Stimulated activated CD4-positive, alpha-beta T cell treated with anti-CD3 and anti-CD28 coated beads, Interleukin-15, amount 100 ng/mL, for 24 hours (primary cell): ENCODE results near the gene SMAD9.

Source experiments
- DNase-seq: peaks from one replicate; pipeline ENCODE4 v3.0.0-alpha.2; 2020

The SMAD9 gene

DNA sequence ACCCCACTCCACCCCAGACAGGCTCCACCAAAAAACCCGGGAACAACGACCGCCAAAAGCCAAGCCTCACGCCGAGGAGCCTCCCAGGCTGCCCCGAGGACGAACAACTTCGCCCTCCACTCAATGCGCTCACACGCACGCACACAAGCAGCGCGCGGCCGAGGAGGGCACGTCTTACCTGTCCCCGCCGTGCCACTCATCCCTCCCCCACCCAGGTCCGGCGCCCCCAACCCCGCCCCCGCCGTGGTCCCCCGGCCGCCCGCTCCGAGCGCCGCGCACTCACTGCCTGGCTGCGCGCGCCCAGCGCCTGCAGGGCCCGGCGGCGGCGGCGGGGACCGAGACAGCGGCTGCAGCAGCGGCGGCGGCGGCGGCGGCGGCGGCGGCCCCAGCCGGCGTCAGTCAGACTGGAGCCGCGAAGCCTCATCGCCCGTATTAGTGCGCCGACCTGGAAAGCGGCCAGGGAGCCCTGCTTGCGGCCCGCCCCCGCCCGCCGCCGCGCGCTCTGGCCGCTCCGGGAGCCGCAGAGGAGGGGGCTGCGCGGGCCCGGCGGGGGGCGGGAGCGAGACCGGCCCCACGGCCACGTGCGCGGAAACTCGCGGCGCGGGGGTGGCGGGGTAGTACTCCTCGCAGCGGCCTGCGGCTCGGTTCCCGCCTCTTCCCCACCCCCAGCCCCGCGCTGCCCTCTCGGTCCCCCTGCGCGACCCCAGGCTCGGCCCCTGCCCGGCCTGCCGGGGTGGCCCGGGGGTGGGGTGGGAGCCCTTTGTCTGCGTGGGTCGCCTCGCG, at the start of gene SMAD9:
TSS of gene SMAD9 (minus strand) at position 406 of the 783 bp plus-strand sequence. CDS start 40,549 bp downstream, outside the sequence.
- peak; percentile 57 for DNase-seq

- no peak for DNase-seq
These were observed 46.4 kb upstream of the SMAD9 start for GRCh38 chr13:36966404-36966803.

- DNase-seq, result peak; percentile 6
These were observed 45.7 kb upstream of the SMAD9 start for GRCh38 chr13:36965767-36966166.

DNA sequence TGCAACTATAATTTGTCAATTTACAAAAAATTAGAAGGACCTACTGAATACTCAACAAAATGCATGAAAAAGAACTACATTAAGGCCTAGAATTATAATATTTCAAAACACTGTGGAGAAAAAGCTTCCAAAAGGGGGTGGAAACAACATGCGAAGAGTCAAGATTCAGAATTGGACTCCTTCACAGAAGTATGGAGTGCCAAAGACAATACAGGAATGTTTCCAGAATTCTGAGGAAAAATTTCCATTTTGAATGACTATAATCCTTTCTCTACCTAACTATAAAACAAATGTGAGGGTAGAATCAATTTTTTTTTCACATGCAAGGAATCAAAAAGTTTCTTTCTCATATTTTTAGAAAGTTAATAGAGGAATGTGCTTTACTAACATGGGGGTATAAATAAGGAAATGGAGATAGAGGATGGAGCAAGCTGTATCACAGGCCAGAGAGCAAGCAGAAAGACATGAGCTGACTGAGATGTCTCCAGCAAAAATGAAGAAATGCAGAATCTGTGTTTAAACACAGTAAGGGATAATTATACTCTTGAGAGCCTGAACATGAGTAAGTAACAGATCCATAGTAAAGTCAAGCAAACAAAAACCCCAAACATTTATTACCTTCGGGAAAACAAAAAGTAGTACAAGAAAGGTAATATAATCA, 39.5 kb upstream of the SMAD9 start:
- no peak for DNase-seq

DNA sequence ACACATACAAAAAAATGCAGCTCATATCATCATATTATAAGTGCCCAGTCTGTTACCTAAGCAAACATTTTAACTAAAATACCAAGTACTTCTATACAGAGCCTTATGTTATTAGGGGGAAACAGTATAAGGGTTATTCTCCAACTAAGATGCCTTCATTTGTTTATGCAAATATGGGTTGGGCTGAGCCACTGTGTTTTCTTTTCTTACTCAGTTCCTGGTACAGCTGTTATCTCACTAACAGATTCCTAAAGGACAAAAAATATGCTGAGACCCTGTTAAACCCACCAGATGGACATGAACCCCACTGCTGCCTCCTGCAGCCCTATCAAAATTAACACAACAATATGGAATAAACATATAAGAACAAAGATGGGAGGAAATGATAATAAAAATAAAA, 34.5 kb upstream of the SMAD9 start:
- DNase-seq, result no peak

GRCh38 chr13:36950920-36951319, 30.9 kb upstream of the SMAD9 start:
- no peak for DNase-seq

GRCh38 chr13:36950330-36950729, 30.3 kb upstream of the SMAD9 start:
- DNase-seq, result no peak

GRCh38 chr13:36945078-36945477, 25.0 kb upstream of the SMAD9 start:
- no peak for DNase-seq

DNA sequence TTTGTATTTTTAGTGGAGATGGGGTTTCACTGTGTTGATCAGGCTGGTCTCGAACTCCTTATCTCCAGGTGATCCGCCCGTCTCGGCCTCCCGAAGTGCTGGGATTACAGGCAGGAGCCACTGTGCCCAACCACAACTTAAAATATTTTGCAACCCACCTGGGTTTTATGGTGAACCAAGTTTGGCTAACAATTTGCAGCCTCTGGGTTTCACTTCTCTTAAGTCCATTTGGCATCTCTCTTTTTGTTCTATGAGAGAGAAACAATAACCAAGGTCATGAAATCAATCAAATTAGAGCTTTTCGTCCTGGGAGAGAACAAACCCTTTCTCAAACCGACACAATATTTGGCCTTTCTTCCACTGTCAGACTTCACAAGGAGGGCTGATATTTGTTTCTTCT, 5.6 kb upstream of the SMAD9 start:
- DNase-seq, result no peak

GRCh38 chr13:36924001-36924400, 4.0 kb upstream of the SMAD9 start:
- no peak for DNase-seq

DNA sequence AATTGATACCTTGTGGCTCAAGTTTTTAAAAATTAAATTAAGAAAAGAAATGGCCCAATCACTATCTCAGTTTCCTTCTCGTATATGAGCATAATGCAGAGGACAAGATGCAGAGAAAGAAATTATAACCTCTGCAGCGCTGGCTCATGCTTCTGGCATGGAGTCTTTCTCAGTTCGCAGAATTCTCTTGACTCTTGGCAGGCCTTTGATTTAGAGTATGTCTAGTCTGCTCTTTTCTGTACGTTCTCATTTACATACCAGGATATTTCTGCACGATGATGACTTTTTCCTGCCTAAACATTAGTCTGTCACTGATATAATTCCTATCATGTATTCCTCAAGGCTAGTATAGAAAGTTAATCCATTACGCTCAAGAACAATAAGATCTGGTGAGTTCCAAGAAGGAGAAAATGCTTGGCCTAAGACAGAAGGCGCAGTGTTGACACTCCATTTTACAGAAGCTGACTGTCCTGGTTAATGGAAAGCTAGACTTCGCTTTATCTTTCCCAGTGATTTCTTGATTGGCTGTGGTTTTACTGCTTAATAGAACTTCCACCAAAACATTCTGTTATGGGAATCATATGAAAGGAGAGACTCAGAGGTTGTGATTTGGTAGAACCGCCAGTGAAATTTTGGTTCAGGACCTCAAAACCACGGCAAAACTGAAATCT, 1.7 kb upstream of the SMAD9 start:
- DNase-seq, result no peak

GRCh38 chr13:36920616-36921185, 663 bp upstream of the SMAD9 start:
- no peak for DNase-seq

DNA sequence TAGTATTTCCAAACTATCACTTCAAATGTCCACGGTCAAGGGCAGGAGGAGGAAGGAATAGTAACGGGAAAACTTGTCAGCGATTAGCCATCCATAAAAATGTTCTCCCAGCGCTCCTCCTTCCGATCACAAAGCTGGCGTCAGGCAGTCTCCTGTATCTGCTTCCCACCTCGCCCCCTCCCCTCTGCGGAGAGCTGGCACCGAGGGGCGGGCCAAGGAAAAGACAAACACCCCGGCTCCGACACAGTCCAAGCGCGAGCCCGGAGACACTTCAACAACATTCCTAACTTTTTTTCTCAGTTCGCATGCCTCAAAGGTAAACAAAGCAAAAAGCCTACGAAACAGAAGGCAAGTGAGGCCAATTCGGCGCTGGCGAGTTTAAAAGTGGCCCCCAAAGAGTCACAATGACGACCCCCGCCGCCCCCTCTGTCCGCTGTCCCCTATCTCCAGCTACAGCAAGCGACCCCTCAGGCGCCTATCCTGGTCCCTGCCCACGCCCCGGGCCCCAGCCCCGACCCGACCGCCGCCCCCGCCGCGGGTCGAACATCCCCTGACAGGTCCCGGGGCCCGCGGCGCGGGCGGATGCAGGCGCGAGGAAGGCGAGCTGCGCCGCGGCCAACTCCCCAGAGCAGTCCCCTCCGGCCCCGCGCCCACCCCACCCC, 736 bp downstream of the SMAD9 start:
- DNase-seq, result peak; percentile 17

DNA sequence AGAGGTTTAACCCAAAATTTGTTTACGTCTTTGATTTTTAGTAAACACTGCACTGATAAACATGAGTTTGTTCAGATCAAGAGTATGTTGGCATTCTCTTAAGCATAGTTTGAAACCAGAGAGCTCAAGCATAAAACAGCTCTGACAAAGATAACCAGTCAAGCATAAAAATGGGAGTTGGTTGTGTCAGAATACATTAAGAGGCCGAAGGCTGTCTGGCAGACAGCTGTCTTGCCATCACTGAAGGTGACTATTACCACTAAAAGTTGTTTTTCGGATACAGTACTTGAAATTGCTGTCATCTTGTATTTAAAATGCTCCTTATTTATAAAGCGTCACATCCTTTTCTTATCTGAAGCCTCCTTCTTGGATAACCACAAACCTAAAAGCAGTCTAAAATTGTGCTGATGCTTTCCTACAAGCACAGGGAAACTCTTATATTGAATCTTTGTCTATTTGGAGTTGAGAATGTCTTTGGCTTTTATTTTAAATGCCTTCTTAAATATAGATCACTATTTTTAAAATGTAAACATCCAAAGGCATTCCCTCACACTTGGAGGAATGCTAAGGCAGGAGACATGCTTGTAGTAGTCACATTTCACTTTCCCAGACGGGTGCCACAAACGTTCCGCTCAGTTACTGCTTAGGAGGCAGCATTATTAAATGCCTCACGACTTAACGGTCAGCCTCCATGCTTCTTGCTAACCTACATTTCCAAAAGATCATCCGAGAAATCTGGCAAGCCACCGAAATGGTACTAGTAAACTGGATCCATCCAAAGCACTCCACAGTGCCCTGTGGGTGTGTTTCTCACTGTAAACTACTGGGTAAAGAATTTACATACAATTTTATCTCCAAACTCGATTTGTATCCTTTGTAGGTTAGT, 1.5 kb downstream of the SMAD9 start:
- DNase-seq, result no peak

DNA sequence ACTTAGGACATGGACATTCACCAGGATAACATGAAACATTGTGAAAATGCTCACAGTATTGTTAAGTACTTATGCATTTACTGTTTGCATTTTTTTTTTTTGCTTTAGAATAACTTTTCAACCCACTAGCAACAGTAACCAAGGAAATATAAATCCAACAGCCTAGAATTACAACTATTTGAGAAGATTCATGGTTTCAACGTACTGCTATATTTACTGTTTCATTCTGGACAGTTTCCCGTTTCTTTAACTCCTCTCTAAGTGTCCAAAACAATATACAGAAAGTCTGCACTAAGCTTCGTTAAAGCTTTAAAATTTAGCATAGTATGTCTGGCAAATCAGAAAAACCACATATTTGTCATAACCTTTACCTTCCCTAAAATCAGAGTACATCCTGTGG, 2.7 kb downstream of the SMAD9 start:
- no peak for DNase-seq

DNA sequence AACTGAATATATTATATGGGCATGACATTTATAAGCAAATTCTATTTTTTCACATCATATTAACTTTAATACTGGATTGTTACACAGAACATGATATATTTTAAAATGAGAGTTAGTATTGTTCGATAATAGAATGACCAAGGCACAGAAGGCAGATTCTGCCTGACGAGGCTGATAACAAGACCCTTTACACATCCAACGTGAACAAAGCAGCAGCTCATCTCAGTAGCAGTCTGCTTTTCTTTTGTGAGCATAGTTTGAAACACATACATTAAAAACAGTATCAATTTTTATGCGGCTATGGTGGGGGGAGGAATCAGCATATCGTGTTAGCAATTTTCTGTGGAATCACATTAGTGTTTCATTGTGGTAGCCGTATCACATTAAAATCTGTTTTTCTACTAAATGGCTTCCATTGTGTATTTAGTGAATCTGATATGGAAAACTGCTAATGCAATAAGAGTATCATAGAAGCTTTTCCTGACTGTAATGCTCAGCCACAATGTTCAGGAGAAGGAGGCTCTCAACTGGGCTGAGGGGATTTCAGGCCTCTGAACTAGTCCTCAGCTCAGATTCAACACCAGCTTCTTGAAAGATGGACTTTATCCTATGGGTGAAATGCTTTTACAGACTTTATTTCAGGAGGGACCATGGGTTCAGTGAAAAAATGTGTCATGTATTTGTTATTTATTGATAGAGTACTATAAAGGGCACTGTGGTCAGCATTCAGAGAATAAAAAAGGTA, 4.0 kb downstream of the SMAD9 start:
- DNase-seq, result no peak

- DNase-seq, result no peak
These were observed 4.9 kb downstream of the SMAD9 start for GRCh38 chr13:36915106-36915505.

DNA sequence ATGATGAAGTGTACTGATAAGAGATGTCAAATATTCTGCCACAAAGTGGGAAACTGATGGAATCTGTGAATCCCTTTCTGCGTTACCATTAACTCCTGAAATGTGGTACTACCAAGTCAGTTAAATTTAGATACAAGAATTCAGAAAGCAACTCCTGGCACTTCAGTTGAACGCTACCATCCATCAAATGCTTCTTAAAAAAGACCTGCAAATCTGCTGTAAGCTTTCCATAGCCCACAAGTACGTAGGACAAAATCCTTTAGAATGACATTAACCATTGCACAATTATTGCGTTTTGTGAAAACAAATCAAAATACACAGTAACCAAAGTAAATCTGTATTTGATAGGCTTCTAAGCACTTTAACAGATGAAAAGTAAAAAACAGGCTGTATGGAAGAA, 5.4 kb downstream of the SMAD9 start:
- DNase-seq, result no peak

GRCh38 chr13:36913463-36913862, 6.6 kb downstream of the SMAD9 start:
- no peak for DNase-seq

DNA sequence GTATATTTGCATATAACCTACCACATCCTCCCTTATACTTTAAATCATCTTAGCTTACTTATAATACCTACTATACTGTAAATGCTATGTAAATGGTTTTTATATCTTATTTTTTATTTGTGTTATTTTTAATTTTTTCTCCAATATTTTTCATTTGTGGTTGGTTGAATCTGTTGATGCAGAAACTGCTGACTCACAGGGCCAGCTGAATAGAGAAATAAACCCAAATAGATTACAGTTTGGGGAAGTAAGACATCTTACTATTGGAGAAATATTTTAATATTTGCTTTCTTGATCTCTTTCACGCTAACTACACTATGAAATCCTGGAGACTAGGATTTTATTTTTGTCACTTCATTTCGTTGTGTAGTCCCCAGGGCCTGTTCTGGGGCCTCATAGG, 7.1 kb downstream of the SMAD9 start:
- no peak for DNase-seq

DNA sequence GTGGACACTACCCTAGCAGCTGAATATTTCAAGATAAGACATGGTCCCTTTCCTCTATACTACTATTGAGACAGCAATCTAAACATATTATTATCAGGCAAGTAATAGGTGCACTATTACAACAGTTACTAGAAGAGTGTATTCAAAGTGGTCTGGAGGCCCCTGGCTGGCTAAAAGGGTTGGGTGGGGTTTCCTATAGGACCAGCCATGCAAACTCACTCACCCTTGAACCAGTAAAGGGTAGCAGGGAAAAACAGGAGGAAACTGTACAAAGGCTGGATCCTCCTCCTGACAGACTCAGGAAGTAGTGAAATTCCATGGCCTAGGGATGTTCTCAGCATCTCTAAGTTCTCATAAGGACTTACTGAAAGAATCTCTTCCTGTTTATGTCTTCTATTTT, 7.7 kb downstream of the SMAD9 start:
- DNase-seq, result no peak
